ENCODE measurements around the gene TMEM72.

Gene TMEM72

GRCh38 chr10:44980309-44981171 lies 69.4 kb downstream of the TMEM72 start:
- no peak for DNase-seq (ENCODE audit: low read depth in 2 of 2)

- DNase-seq (ENCODE audit: low read depth in 2 of 2) = no peak
These were observed 70.3 kb downstream of the TMEM72 start for GRCh38 chr10:44981172-44982113.

GRCh38 chr10:44982114-44982460 lies 71.0 kb downstream of the TMEM72 start:
- no peak for DNase-seq (ENCODE audit: low read depth in 2 of 2)

GRCh38 chr10:44982496-44982895 lies 71.4 kb downstream of the TMEM72 start:
- no peak for DNase-seq (ENCODE audit: low read depth in 2 of 2)

- no peak for DNase-seq (ENCODE audit: low read depth in 2 of 2)
These were observed 72.1 kb downstream of the TMEM72 start for GRCh38 chr10:44983066-44983894.

- no peak for DNase-seq (ENCODE audit: low read depth in 2 of 2)
These were observed 72.8 kb downstream of the TMEM72 start for GRCh38 chr10:44983895-44984278.

GRCh38 chr10:44984671-44985101 lies 73.5 kb downstream of the TMEM72 start:
- no peak for DNase-seq (ENCODE audit: low read depth in 2 of 2)

- no peak for DNase-seq (ENCODE audit: low read depth in 2 of 2)
These were observed 74.1 kb downstream of the TMEM72 start for GRCh38 chr10:44985175-44985681.

GRCh38 chr10:44986179-44986578 lies 75.0 kb downstream of the TMEM72 start:
- no peak for DNase-seq (ENCODE audit: low read depth in 2 of 2)
